DND-41 (cell line): Measurements from ENCODE around the gene AASDH.

Source experiments
- ATAC-seq: fragments of 200-7000 bp; cut with Tn5 transposase; 3 replicates; pipeline ENCODE4 v1.9.1; 2021; ENCODE audit warnings: low read depth; ENCODE audit not compliant: insufficient read depth
- DNase-seq: peaks from one replicate; pipeline ENCODE4 v3.0.0-alpha.2; 2020
- H2AFZ ChIP-seq: 2 replicates; pipeline ENCODE4 v1.6.0; 2012; ENCODE audit warnings: low read depth, low read length
- H3K27ac ChIP-seq: 2 replicates; pipeline ENCODE4 v1.5.1; 2012; ENCODE audit warnings: low read length, inconsistent platforms
- H3K27me3 ChIP-seq: fragments of 200-600 bp; sonication (generic); 2 replicates; pipeline ENCODE4 v1.6.0; 2012; ENCODE audit warnings: low read length, mild to moderate bottlenecking, inconsistent platforms; ENCODE audit not compliant: insufficient read depth, poor library complexity
- H3K36me3 ChIP-seq: 2 replicates; pipeline ENCODE4 v1.5.1; 2012; ENCODE audit warnings: low read length, inconsistent platforms; ENCODE audit not compliant: insufficient read depth
- H3K4me1 ChIP-seq: 2 replicates; pipeline ENCODE4 v1.5.1; 2012; ENCODE audit warnings: mild to moderate bottlenecking, low read length; ENCODE audit not compliant: insufficient read depth
- H3K4me2 ChIP-seq: 2 replicates; pipeline ENCODE4 v1.6.0; 2012; ENCODE audit warnings: mild to moderate bottlenecking, moderate library complexity, low read length, inconsistent platforms; ENCODE audit not compliant: insufficient read depth
- H3K4me3 ChIP-seq, 2 experiments: fragments of 200-600 bp in 1 of 2; shearing (Covaris generic) in 1 of 2; 2 replicates each; pipeline ENCODE4 v1.5.1; 2012 to 2016; ENCODE audit warnings: inconsistent platforms in 2 of 2, low read length in 2 of 2, mild to moderate bottlenecking in 2 of 2, low read depth in 1 of 2, moderate library complexity in 1 of 2
- H3K79me2 ChIP-seq: 2 replicates; pipeline ENCODE4 v1.6.0; 2012; ENCODE audit warnings: low read length, inconsistent platforms; ENCODE audit not compliant: insufficient read depth
- H3K9ac ChIP-seq: 2 replicates; pipeline ENCODE4 v1.6.0; 2012; ENCODE audit warnings: low read depth, mild to moderate bottlenecking, inconsistent platforms, low read length, moderate library complexity
- H3K9me3 ChIP-seq: 2 replicates; pipeline ENCODE4 v1.5.1; 2012; ENCODE audit warnings: low read length, moderate library complexity, mild to moderate bottlenecking, inconsistent platforms; ENCODE audit not compliant: insufficient read depth, severe bottlenecking
- H4K20me1 ChIP-seq: 2 replicates; pipeline ENCODE4 v1.6.0; 2012; ENCODE audit warnings: low read length; ENCODE audit not compliant: insufficient read depth
- CTCF ChIP-seq: IDR thresholded peaks from 2 replicates; pipeline ENCODE4 v1.5.1; 2012; ENCODE audit warnings: borderline replicate concordance, low read length, moderate library complexity, mild to moderate bottlenecking; ENCODE audit not compliant: poor library complexity, severe bottlenecking; ENCODE audit errors: extremely low read depth
- EZH2 ChIP-seq: IDR thresholded peaks from 3 replicates; pipeline ENCODE4 v1.6.1; 2012; ENCODE audit warnings: borderline replicate concordance, low read depth, mild to moderate bottlenecking, moderate library complexity, low read length, inconsistent platforms; ENCODE audit not compliant: severe bottlenecking

Gene AASDH

GRCh38 chr4:56427179-56427578 is 39.9 kb upstream of the AASDH start:
- ATAC-seq (no peak), DNase-seq (no peak)
- H3K4me3 ChIP-seq = no peak overlapping the region
- no peak overlapping the region for H3K4me2 ChIP-seq
- no peak overlapping the region for H2AFZ ChIP-seq
- peaks cover 100% of the 10 kb centered on the region for H3K79me2 ChIP-seq
- no peaks in the 10 kb centered on the region for H3K9me3 ChIP-seq
- no peaks in the 10 kb centered on the region for H3K36me3 ChIP-seq
- peaks cover 16% of the 10 kb centered on the region; the same call in 1 of the 2 replicates for H3K4me1 ChIP-seq
- H3K27me3 ChIP-seq = no peaks in the 10 kb centered on the region
- no peak overlapping the region for H3K27ac ChIP-seq
- TF ChIP-seq EZH2 = no peak
- peaks cover 50% of the 10 kb centered on the region; the same call in 1 of the 2 replicates for H4K20me1 ChIP-seq
- H3K9ac ChIP-seq = no peak overlapping the region

DNA sequence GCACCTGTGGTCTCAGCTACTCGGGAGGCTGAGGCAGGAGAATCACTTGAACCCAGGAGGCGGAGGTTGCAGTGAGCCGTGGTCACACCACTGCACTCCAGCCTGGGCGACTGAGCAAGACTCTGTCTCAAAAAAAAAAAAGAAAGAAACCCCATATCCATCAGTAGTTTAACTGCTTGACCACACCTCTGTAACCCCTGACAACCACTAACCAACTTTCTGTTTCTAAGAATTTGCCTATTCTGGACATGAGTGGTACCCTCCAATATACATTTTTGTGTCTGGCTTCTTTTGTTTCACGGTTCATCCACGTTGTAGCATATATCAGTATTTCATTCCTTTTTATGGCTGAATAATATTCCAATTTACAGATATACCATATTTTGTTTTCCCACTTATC is 39.0 kb upstream of the AASDH start:
- Histone ChIP-seq H3K36me3 (no peaks in the 10 kb centered on the region), H3K9ac (no peak overlapping the region), H3K4me3 (no peak overlapping the region), H3K27ac (no peak overlapping the region), H3K4me2 (no peak overlapping the region), H3K79me2 (peaks cover 100% of the 10 kb centered on the region), H3K4me1 (peaks cover 6% of the 10 kb centered on the region; the same call in 1 of the 2 replicates), H3K27me3 (no peaks in the 10 kb centered on the region), H3K9me3 (no peaks in the 10 kb centered on the region), H4K20me1 (peaks cover 53% of the 10 kb centered on the region; the same call in 1 of the 2 replicates), H2AFZ (no peak overlapping the region)
- TF ChIP-seq EZH2 (no peak), CTCF (no peak)
- no peak for ATAC-seq
- no peak for DNase-seq

DNA sequence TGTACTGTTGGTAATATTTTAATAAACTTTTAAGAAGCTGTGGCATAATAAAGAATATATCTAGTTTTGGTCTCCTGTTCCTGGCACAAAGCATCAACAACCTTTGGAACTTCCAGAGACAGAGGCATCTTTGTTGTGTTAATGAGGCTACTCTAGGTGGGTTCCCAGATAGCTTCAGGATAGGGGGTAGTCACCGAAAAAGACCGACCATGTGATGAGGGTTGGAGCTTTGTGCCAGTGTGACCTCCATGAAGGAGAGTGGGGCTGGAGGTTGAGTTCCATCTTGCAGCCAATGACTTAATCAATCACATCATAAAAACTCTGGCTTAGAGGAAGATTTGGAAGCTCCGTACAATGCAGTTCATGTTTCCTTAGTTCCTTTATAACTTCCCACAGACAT is 38.2 kb upstream of the AASDH start:
- Histone ChIP-seq H3K36me3 (no peaks in the 10 kb centered on the region), H3K4me1 (peaks cover 5% of the 10 kb centered on the region; the same call in 1 of the 2 replicates), H3K4me2 (no peak overlapping the region), H3K27ac (no peak overlapping the region), H3K9me3 (no peaks in the 10 kb centered on the region), H3K9ac (no peak overlapping the region), H2AFZ (no peak overlapping the region), H4K20me1 (peaks cover 59% of the 10 kb centered on the region; the same call in 1 of the 2 replicates), H3K79me2 (peaks cover 100% of the 10 kb centered on the region), H3K27me3 (no peaks in the 10 kb centered on the region), H3K4me3 (no peak overlapping the region)
- ATAC-seq (no peak), DNase-seq (no peak)
- TF ChIP-seq EZH2 (no peak), CTCF (no peak)

GRCh38 chr4:56424697-56425514 is 37.6 kb upstream of the AASDH start:
- no peak overlapping the region for H2AFZ ChIP-seq
- DNase-seq = no peak
- no peak overlapping the region for H3K27ac ChIP-seq
- no peaks in the 10 kb centered on the region for H3K27me3 ChIP-seq
- ATAC-seq = peak; percentile 49; the same call in 1 of the 3 replicates
- peaks cover 55% of the 10 kb centered on the region; the same call in 1 of the 2 replicates for H4K20me1 ChIP-seq
- H3K4me1 ChIP-seq = peaks cover under 1% of the 10 kb centered on the region; the same call in 1 of the 2 replicates
- no peak overlapping the region for H3K4me2 ChIP-seq
- H3K9me3 ChIP-seq = no peaks in the 10 kb centered on the region
- no peak for TF ChIP-seq EZH2
- peak; percentile 65 for TF ChIP-seq CTCF
- H3K4me3 ChIP-seq = no peak overlapping the region
- H3K36me3 ChIP-seq = no peaks in the 10 kb centered on the region
- no peak overlapping the region for H3K9ac ChIP-seq
- H3K79me2 ChIP-seq = peaks cover 100% of the 10 kb centered on the region
